Heart left ventricle (tissue), 16 donors: Measurements from ENCODE around the gene PTPRK. TPM values are rescaled to one million over a fixed set of nuclear protein-coding genes. Genes with fewer than 3 reads are reported as not detected.

Experiments used
- ATAC-seq, 4 donors: fragments of 200-7000 bp; cut with Tn5 transposase; one replicate each; pipeline ENCODE4 v1.9.1; 2020 to 2022; ENCODE audit warnings: moderate library complexity in 4 of 4, mild to moderate bottlenecking in 3 of 4, moderate number of reproducible peaks in 1 of 4
- DNase-seq, 5 donors: peaks; one replicate each; pipeline ENCODE4 v3.0.0-alpha.2; 2020
- H3K27ac ChIP-seq, 12 donors: fragments of 200-600 bp; sonication (generic) in 4 of 12; one replicate each; pipeline versions ENCODE4 v1.5.0 to v1.8.0; 2016 to 2022; ENCODE audit warnings: mild to moderate bottlenecking in 2 of 12
- H3K27me3 ChIP-seq, 9 donors: fragments of 200-600 bp; sonication (generic) in 2 of 9; one replicate each; pipeline versions ENCODE4 v1.5.1 to v1.8.0; 2016 to 2022; ENCODE audit warnings: mild to moderate bottlenecking in 3 of 9
- H3K36me3 ChIP-seq, 9 donors: fragments of 200-600 bp; sonication (generic) in 2 of 9; one replicate each; pipeline versions ENCODE4 v1.5.0 to v1.8.0; 2018 to 2022; ENCODE audit warnings: mild to moderate bottlenecking in 2 of 9
- H3K4me1 ChIP-seq, 12 donors: fragments of 200-600 bp; sonication (generic) in 4 of 12; one replicate each; pipeline versions ENCODE4 v1.5.0 to v1.8.0; 2016 to 2022; ENCODE audit warnings: mild to moderate bottlenecking in 3 of 12
- H3K4me3 ChIP-seq, 12 donors: fragments of 200-600 bp; sonication (generic) in 4 of 12; one replicate each; pipeline versions ENCODE4 v1.5.0 to v1.8.0; 2017 to 2022; ENCODE audit warnings: mild to moderate bottlenecking in 9 of 12, moderate library complexity in 4 of 12
- H3K9me3 ChIP-seq, 12 donors: fragments of 200-600 bp; sonication (generic) in 4 of 12; one replicate each; pipeline versions ENCODE4 v1.5.0 to v1.8.0; 2016 to 2022; ENCODE audit warnings: mild to moderate bottlenecking in 1 of 12
- CTCF ChIP-seq, 12 donors: fragments of 200-600 bp; sonication (generic) in 4 of 12; IDR thresholded peaks; one replicate each; pipeline versions ENCODE4 v1.5.0 to v1.8.0; 2018 to 2022; ENCODE audit warnings: antibody characterized with exemption in 12 of 12, mild to moderate bottlenecking in 5 of 12
- POLR2A ChIP-seq, 2 donors: fragments of 450-650 bp; IDR thresholded peaks; one replicate each; pipeline ENCODE4 v1.6.1; 2017; ENCODE audit warnings: antibody characterized with exemption in 2 of 2, mild to moderate bottlenecking in 2 of 2, moderate library complexity in 2 of 2
- WGBS, 4 donors: extraction: QIAGEN DNeasy Blood & Tissue Kit in 2 of 4; methylation state at CpG; one replicate each; pipeline versions ENCODE4 v1.1.5 to v1.1.7; 2013 to 2018; 5-methylcytosine and 5-hydroxymethylcytosine counted together
- intact Hi-C, 10 donors: fragments of 100-400 bp; cut with DNase I; formaldehyde crosslinking; loops; one replicate each; pipeline versions ENCODE4 v1.11.1 to v1.14.2; 2022
- polyA plus RNA-seq, 2 donors: library from polyadenylated mRNA; stranded (reverse); fragments of 200-250 nt; gene quantifications; one replicate each; pipeline ENCODE4 v1.2.3, GENCODE V29; 2013
- total RNA-seq, 9 donors: library from RNA; depleted of rRNA in 2 of 9; stranded (reverse); fragments of >200 nt in 2 of 9; fragmentation: NEBNext Ultra II Directional in 3 of 9; extraction: Animal tissue kit (Norgen Biotek cat#: 25700) in 3 of 9; gene quantifications; one replicate each; pipeline versions ENCODE4 v1.1.0 to v1.2.4, GENCODE V29; 2016 to 2023
- donor health status: ischemic (EF 13 %, LVEDD 7.1; RV severe dilation, severe dysfunction).
- donor health status: healthy with polysubstance abuse.
- donor health status: DM: no; HTN: yes; CAD: no.
- donor health status: DM: no; HTN: no; CAD: no.
- donor health status: ischemic (EF 25% LVEDD 6.9; RV normal size, moderate dysfunction).
- donor health status: ischemic (EF 25% LVEDD 5.7; RV mildly dilated, moderate dysfunction).
- donor health status: healthy.
- donor health status: DM: yes; HTN: yes; CAD: no.
- donor health status: ischemic (EF 35%, LVEDD 5.7; RV mildly dilated, moderate dysfunction).
- donor health status: nonischemic (EF 11% LVEDD 7.7; RV severe dilation, severe dysfunction).
- donor health status: DM: yes; HTN: yes; CAD: no.
- donor health status: PGD.
- donor health status: ischemic (EF 29% LVEDD 5.4; RV normal size, mild dysfunction).
- donor health status: nonischemic (EF 23%, LVEDD 6.1; RV moderate dilation, normal function).

Gene PTPRK
- total and polyA plus RNA-seq, 11 donors, result 5.4 to 50.8 (median 38.5) TPM

- ATAC-seq (peak in 1 of 4 donors; percentile 29), DNase-seq (no peak)
- no peaks in the 10 kb centered on the region for H3K36me3 ChIP-seq
- 57 to 78% (median 65%) methylated on average over 3 of the region's 3 CpGs for WGBS, 4 donors
- peaks cover 0 to 55% (median 32%) of the 10 kb centered on the region in 12 donors for H3K4me1 ChIP-seq
- no peaks in the 10 kb centered on the region for H3K27me3 ChIP-seq
- H3K4me3 ChIP-seq, result peak overlapping the region in 10 of 12 donors; percentile 20 to 50 (median 35)
- peak overlapping the region in 4 of 12 donors; percentile 2 to 26 (median 14) for H3K27ac ChIP-seq
- intact Hi-C loops, result no loop called here
- TF ChIP-seq POLR2A (IDR thresholded peaks at IDR 0.05) (no peak), CTCF (IDR thresholded peaks at IDR 0.05) (no peak)
- no peaks in the 10 kb centered on the region for H3K9me3 ChIP-seq
These were observed 42.0 kb downstream of the PTPRK start for GRCh38 chr6:128478230-128479047.

GRCh38 chr6:128474933-128475332, 45.5 kb downstream of the PTPRK start:
- Histone ChIP-seq H3K9me3 (no peaks in the 10 kb centered on the region), H3K4me3 (no peak overlapping the region), H3K27me3 (no peaks in the 10 kb centered on the region), H3K4me1 (peaks cover 0 to 42% (median 22%) of the 10 kb centered on the region in 12 donors), H3K36me3 (no peaks in the 10 kb centered on the region), H3K27ac (no peak overlapping the region)
- DNase-seq (no peak), ATAC-seq (no peak)
- TF ChIP-seq POLR2A (IDR thresholded peaks at IDR 0.05) (no peak), CTCF (IDR thresholded peaks at IDR 0.05) (no peak)
- WGBS, 4 donors, result 47 to 59% (median 55%) methylated on average over 1 of the region's 1 CpG
- intact Hi-C loops, result no loop called here

- Histone ChIP-seq H3K4me3 (no peak overlapping the region), H3K9me3 (no peaks in the 10 kb centered on the region), H3K27ac (no peak overlapping the region), H3K4me1 (peaks cover 0 to 38% (median 19%) of the 10 kb centered on the region in 12 donors), H3K36me3 (no peaks in the 10 kb centered on the region), H3K27me3 (no peaks in the 10 kb centered on the region)
- no peak for DNase-seq
- no peak for ATAC-seq
- 83 to 98% (median 91%) methylated on average over 1 of the region's 1 CpG for WGBS, 4 donors
- TF ChIP-seq POLR2A (IDR thresholded peaks at IDR 0.05) (no peak), CTCF (IDR thresholded peaks at IDR 0.05) (no peak)
- intact Hi-C loops, result no loop called here
These were observed 45.9 kb downstream of the PTPRK start for GRCh38 chr6:128474481-128474880.

GRCh38 chr6:128471907-128472306, 48.5 kb downstream of the PTPRK start:
- TF ChIP-seq POLR2A (IDR thresholded peaks at IDR 0.05), result no peak
- no peak for TF ChIP-seq CTCF (IDR thresholded peaks at IDR 0.05)
- no peaks in the 10 kb centered on the region for H3K27me3 ChIP-seq
- no peaks in the 10 kb centered on the region for H3K9me3 ChIP-seq
- no peaks in the 10 kb centered on the region for H3K36me3 ChIP-seq
- no peak for ATAC-seq
- no peak overlapping the region for H3K4me3 ChIP-seq
- H3K27ac ChIP-seq, result no peak overlapping the region
- 91 to 94% (median 93%) methylated on average over 4 of the region's 4 CpGs for whole genome bisulfite sequencing, 4 donors
- intact Hi-C loops, result no loop called here
- H3K4me1 ChIP-seq, result peaks cover 0 to 25% (median 13%) of the 10 kb centered on the region in 12 donors
- no peak for DNase-seq
